Thyroid gland (tissue), 4 donors: ENCODE data around the gene CREB5.

Experiments used
- POLR2A ChIP-seq, 2 donors: fragments of 450-650 bp; IDR thresholded peaks; one replicate each; pipeline ENCODE4 v1.6.1; 2017; ENCODE audit warnings: antibody characterized with exemption in 2 of 2, mild to moderate bottlenecking in 2 of 2, moderate library complexity in 1 of 2
- TF ChIP-seq, protein P1 (sequence below), 6 experiments: fragments of 200-600 bp in 3 of 6; fragments of 450-650 bp in 3 of 6; sonication (generic) in 3 of 6; IDR thresholded peaks; one replicate each; pipeline ENCODE4 v1.5.1; 2016 to 2019; ENCODE audit warnings: antibody characterized with exemption in 6 of 6, mild to moderate bottlenecking in 2 of 6, inconsistent platforms in 1 of 6, moderate library complexity in 1 of 6

DNA sequence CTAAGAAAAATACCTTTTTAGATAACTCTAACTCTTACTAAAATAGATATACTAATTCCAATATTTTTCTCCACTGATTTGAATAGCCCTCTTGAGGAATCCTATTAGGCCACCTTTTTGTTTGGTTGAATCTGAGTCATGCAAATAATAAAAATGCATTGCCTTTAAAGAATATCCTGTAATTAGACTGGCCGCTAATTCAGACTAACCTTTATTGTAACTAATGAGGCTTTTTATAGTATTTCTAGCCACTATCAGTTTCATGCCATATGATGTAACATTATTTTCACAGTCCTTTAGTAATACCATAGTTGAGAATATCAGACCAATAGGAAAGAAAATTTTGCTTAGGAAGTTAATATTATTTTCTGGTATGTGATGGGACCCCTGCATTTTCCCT lies 90.1 kb downstream of the CREB5 start:
- TF ChIP-seq, protein P1, sequence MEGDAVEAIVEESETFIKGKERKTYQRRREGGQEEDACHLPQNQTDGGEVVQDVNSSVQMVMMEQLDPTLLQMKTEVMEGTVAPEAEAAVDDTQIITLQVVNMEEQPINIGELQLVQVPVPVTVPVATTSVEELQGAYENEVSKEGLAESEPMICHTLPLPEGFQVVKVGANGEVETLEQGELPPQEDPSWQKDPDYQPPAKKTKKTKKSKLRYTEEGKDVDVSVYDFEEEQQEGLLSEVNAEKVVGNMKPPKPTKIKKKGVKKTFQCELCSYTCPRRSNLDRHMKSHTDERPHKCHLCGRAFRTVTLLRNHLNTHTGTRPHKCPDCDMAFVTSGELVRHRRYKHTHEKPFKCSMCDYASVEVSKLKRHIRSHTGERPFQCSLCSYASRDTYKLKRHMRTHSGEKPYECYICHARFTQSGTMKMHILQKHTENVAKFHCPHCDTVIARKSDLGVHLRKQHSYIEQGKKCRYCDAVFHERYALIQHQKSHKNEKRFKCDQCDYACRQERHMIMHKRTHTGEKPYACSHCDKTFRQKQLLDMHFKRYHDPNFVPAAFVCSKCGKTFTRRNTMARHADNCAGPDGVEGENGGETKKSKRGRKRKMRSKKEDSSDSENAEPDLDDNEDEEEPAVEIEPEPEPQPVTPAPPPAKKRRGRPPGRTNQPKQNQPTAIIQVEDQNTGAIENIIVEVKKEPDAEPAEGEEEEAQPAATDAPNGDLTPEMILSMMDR (IDR thresholded peaks at IDR 0.05): no peak
- no peak for TF ChIP-seq POLR2A (IDR thresholded peaks at IDR 0.05)
